PFSK-1 (cell line): ENCODE data around the gene SQSTM1.

ENCODE experiments used
- POLR2AphosphoS5 ChIP-seq: IDR thresholded peaks from 2 replicates; pipeline ENCODE4 v1.6.1; 2012; ENCODE audit warnings: low read depth, mild to moderate bottlenecking, control low read depth, low read length, moderate library complexity
- TAF1 ChIP-seq: IDR thresholded peaks from 2 replicates; pipeline ENCODE4 v1.6.1; 2012; ENCODE audit warnings: low read length, control low read depth, borderline replicate concordance; ENCODE audit not compliant: insufficient read depth
- TF ChIP-seq, protein P1 (sequence below), 2 experiments: IDR thresholded peaks; 2 replicates each; pipeline versions ENCODE4 v1.6.1 to v1.8.0; 2011 to 2012; ENCODE audit warnings: low read depth in 2 of 2, low read length in 2 of 2, control low read depth in 1 of 2, inconsistent platforms in 1 of 2, mild to moderate bottlenecking in 1 of 2, moderate library complexity in 1 of 2; ENCODE audit not compliant: insufficient read depth in 1 of 2

GRCh38 chr5:179795049-179795862 is 25.4 kb upstream of the SQSTM1 start:
- TF ChIP-seq POLR2AphosphoS5 (no peak), TAF1 (no peak)
- TF ChIP-seq, protein P1, sequence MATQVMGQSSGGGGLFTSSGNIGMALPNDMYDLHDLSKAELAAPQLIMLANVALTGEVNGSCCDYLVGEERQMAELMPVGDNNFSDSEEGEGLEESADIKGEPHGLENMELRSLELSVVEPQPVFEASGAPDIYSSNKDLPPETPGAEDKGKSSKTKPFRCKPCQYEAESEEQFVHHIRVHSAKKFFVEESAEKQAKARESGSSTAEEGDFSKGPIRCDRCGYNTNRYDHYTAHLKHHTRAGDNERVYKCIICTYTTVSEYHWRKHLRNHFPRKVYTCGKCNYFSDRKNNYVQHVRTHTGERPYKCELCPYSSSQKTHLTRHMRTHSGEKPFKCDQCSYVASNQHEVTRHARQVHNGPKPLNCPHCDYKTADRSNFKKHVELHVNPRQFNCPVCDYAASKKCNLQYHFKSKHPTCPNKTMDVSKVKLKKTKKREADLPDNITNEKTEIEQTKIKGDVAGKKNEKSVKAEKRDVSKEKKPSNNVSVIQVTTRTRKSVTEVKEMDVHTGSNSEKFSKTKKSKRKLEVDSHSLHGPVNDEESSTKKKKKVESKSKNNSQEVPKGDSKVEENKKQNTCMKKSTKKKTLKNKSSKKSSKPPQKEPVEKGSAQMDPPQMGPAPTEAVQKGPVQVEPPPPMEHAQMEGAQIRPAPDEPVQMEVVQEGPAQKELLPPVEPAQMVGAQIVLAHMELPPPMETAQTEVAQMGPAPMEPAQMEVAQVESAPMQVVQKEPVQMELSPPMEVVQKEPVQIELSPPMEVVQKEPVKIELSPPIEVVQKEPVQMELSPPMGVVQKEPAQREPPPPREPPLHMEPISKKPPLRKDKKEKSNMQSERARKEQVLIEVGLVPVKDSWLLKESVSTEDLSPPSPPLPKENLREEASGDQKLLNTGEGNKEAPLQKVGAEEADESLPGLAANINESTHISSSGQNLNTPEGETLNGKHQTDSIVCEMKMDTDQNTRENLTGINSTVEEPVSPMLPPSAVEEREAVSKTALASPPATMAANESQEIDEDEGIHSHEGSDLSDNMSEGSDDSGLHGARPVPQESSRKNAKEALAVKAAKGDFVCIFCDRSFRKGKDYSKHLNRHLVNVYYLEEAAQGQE (IDR thresholded peaks at IDR 0.05; ENCODE audit: insufficient read depth in 1 of 2, low read depth in 2 of 2, low read length in 2 of 2) = no peak
